GM06990 (cell line): ENCODE results near the gene MT1X.

ENCODE experiments used
- DNase-seq: peaks from one replicate; pipeline ENCODE4 v3.0.0-alpha.2; 2011; ENCODE audit not compliant: insufficient read length; ENCODE audit errors: extremely low read depth
- H3K27me3 ChIP-seq: replicated peaks from 2 replicates; pipeline ENCODE4 v1.6.0; 2011; ENCODE audit warnings: low read length; ENCODE audit not compliant: control insufficient read depth, insufficient read depth
- H3K36me3 ChIP-seq: 2 replicates; pipeline ENCODE4 v1.5.1; 2011; ENCODE audit warnings: low read length; ENCODE audit not compliant: control insufficient read depth, insufficient read depth
- H3K4me3 ChIP-seq: replicated peaks from 2 replicates; pipeline ENCODE4 v1.5.1; 2011; ENCODE audit warnings: low read depth, mild to moderate bottlenecking, control low read depth, low read length
- TF ChIP-seq, protein P1 (sequence below): IDR thresholded peaks from 2 replicates; pipeline ENCODE4 v1.5.1; 2011; ENCODE audit warnings: low read length, control low read depth, mild to moderate bottlenecking, inconsistent platforms; ENCODE audit not compliant: insufficient read depth, poor library complexity, severe bottlenecking

Gene MT1X

DNA sequence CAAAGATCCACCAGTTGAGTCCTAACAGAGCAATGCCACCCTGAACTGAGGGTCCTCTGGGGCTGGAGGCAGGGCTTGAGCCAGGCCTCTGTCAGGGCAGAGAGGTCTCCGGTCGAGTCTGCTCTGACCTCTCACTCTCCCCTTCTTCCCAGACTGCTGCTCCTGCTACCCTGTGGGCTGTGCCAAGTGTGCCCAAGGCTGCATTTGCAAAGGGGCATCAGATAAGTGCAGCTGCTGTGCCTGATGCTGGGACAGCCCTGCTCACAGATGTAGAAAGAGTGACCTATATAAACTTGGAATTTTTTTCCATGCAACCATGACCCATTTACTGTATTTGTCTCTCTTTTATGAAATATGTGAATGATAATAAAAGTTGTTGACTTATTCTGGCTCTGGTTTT, 33.0 kb upstream of the MT1X start:
- no peak for DNase-seq
- Histone ChIP-seq H3K36me3 (no peaks in the 10 kb centered on the region), H3K27me3 (peaks cover 8% of the 10 kb centered on the region), H3K4me3 (no peak overlapping the region)
- TF ChIP-seq, protein P1, sequence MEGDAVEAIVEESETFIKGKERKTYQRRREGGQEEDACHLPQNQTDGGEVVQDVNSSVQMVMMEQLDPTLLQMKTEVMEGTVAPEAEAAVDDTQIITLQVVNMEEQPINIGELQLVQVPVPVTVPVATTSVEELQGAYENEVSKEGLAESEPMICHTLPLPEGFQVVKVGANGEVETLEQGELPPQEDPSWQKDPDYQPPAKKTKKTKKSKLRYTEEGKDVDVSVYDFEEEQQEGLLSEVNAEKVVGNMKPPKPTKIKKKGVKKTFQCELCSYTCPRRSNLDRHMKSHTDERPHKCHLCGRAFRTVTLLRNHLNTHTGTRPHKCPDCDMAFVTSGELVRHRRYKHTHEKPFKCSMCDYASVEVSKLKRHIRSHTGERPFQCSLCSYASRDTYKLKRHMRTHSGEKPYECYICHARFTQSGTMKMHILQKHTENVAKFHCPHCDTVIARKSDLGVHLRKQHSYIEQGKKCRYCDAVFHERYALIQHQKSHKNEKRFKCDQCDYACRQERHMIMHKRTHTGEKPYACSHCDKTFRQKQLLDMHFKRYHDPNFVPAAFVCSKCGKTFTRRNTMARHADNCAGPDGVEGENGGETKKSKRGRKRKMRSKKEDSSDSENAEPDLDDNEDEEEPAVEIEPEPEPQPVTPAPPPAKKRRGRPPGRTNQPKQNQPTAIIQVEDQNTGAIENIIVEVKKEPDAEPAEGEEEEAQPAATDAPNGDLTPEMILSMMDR, result no peak

DNA sequence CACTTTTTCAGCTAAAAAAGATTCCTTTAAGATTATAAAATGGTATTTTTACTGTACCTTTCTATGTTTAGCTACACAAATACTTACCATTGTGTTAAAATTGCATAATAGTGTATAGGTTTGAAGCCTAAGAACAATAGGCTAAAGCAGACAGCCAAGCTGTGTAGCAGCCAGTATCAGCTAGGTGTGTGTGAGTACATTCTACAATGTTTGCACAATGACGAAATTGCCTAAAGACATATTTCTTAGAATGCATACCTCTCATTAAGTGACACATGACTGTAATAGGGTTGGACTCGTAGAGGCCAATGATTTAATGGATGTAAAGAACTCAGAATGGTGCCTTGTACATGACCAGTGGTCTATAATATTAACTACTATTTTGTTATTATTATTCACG, 32.5 kb upstream of the MT1X start:
- peaks cover 5% of the 10 kb centered on the region for H3K27me3 ChIP-seq
- no peak overlapping the region for H3K4me3 ChIP-seq
- no peak for DNase-seq
- no peaks in the 10 kb centered on the region for H3K36me3 ChIP-seq
- TF ChIP-seq, protein P1, result no peak

DNA sequence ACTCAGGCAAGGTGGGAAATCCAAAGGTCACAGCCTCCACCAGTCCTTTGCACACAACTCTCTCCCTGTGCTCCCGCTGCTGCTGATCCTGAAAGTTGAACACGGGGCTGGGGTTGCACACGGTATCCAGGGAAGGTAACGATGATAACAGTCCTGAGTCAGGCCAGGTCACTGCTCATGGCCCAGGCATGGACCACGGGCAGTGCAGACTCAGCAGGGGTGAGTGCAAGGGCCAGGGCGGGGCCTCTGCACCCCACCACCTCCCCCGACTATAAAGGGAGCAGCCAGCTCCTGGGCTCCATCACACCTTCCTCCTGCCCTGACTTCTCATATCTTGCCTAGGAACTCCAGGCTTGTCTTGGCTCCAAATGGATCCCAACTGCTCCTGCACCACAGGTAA, 30.7 kb upstream of the MT1X start, which contains the start of gene MT1B:
MT1B (plus strand) TSS at position 301 of the 400 bp plus-strand sequence; CDS start at position 369, 68 bp downstream.
- no peak for DNase-seq
- TF ChIP-seq, protein P1, result no peak
- H3K27me3 ChIP-seq, result peaks cover 5% of the 10 kb centered on the region
- H3K36me3 ChIP-seq, result no peaks in the 10 kb centered on the region
- H3K4me3 ChIP-seq, result no peak within 1 kb of the TSS

DNA sequence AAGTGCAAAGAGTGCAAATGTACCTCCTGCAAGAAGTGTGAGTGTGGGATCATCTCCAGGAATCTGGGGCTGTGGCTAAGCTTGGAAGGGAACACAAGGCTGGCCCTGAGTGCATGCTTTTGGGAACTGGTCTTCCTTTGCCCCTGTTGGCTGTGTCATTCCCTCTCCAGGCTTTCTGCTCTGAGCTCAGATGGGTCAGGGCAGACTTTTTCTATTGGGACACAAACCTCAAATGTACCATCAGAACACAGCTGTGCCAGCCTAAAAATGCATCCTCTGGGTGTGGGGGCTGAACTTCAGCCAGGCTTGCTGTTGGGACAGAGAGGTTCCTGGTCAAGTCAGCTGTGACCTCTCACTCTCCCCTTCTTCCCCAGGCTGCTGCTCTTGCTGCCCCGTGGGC, 29.7 kb upstream of the MT1X start:
- no peak overlapping the region for H3K4me3 ChIP-seq
- H3K27me3 ChIP-seq, result peaks cover 3% of the 10 kb centered on the region
- no peaks in the 10 kb centered on the region for H3K36me3 ChIP-seq
- no peak for DNase-seq
- TF ChIP-seq, protein P1, result no peak

DNA sequence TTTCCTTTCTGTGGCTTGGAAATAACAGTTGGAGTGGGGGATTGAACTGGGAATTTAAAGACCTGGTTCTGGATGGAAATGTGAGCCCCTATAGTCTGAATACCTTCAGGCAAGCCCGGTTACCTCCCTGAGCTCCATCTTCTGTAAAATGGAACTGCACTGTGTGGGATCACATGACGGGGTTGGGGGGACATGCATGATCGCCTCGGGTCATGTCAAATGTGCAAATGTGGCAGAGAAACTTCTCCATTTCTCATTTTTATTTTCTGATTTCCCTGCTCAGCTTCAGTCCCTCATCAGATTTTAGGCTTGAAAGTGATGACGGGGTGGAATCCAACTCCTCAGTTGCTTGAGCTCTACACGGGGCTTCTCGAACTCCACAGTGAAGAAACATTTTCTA, 29.1 kb upstream of the MT1X start:
- H3K27me3 ChIP-seq, result peaks cover 5% of the 10 kb centered on the region
- H3K36me3 ChIP-seq, result no peaks in the 10 kb centered on the region
- H3K4me3 ChIP-seq, result no peak overlapping the region
- TF ChIP-seq, protein P1, result no peak
- no peak for DNase-seq
